ENCODE results near the gene GNG12. TPM values are rescaled to one million over a fixed set of nuclear protein-coding genes. Genes with fewer than 3 reads are reported as not detected.

The GNG12 gene
- total and polyA plus RNA-seq, 9 of the 15 experiments (the other 6 are each of a cell fraction or from before 2014, with no cell fraction given): 2.6 to 6.0 (median 4.1) TPM

DNA sequence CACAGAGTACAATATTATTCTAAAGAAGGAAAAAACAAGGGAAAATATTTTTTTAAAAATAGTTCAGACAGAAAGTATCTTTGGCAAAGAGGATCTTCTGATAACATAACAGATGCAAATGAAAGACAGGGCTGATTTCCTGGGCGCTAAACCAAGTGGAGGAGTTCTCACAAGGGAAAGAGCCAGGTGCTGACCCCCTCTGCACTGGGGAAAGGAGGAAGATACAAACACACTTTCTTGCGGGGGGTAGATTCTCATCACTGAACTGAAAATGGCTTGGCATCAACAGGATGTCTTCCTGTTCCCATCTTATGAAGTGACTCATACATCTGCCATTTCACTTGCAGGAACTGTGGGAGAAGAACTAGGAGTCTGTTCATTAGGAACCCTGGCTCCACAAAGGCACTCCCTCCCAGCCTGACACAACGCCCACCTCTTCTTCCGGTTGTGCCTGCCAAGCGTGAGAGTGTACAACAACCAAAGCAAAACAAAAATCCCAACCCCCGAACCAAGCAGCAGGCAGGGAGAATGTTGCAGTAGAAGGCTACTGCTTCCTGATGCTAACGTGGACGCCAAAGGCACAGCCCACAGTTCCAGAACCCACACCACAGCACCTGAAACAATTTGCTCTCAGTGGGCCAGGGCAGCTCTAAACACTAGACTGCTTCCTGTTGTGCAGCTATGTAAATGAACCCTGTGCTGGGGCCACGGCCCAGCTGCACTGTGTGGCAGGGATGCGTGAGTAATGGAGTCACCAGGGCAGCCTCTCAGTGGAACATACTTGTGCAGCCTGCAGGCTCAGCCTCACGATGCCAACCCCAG, 97.2 kb downstream of the GNG12 start:
- Histone ChIP-seq H4K20me1 (replicated peaks; ENCODE audit: control insufficient read depth, insufficient read depth, low read length) (no peaks in the 10 kb centered on the region), H3K27ac (ENCODE audit: extremely low read depth, low read depth, low read length) (peak overlapping the region; percentile 72), H3K4me3 (no peak overlapping the region), H3K9me1 (ENCODE audit: control insufficient read depth, insufficient read depth, low read length) (no peaks in the 10 kb centered on the region), H3K27me3 (ENCODE audit: control insufficient read depth in 2 of 2, insufficient read depth in 2 of 2, low read length in 2 of 2) (no peaks in the 10 kb centered on the region), H3K9ac (ENCODE audit: insufficient read depth in 1 of 2, low read depth in 2 of 2, low read length in 2 of 2) (peak overlapping the region; percentile 31 to 86), H3K79me2 (ENCODE audit: control insufficient read depth, insufficient read depth, low read length) (no peaks in the 10 kb centered on the region), H3K9me3 (replicated peaks; ENCODE audit: control insufficient read depth, insufficient read depth, low read depth, low read length) (no peaks in the 10 kb centered on the region), H3K36me3 (ENCODE audit: control insufficient read depth, insufficient read depth, low read length) (no peaks in the 10 kb centered on the region; the same call in 2 of the 3 replicates), H3K4me2 (ENCODE audit: insufficient read depth, low read length) (peak overlapping the region; percentile 61), H2AFZ (ENCODE audit: low read depth, low read length) (peak overlapping the region; percentile 94), H3K4me1 (replicated peaks in 1 of 2; ENCODE audit: control insufficient read depth in 2 of 2, insufficient read depth in 2 of 2, low read length in 2 of 2) (peaks cover 43 to 72% of the 10 kb centered on the region in 2 experiments)
- ATAC-seq: no peak
- WGBS (ENCODE audit: insufficient coverage, low coverage, missing lambda C conversion rate): 18% methylated on average over 11 of the region's 11 CpGs
- FAIRE-seq: peak; percentile 70
- ChIA-PET POLR2A (interaction anchor here (1.2 to 1.3 kb wide), 3 partner anchors 11 to 50 kb away, joined by 3 read pairs; no protein-coding TSS in a partner anchor), CTCF (ENCODE audit: low intra/inter-chr PET ratio) (no interaction called here)
- BruUV-seq (replicated peaks): no TSS peak
- intact Hi-C loops (cut with micrococcal nuclease) (no loop called here), in situ Hi-C loops (cut with MboI) (loop anchor here (5.0 kb wide), 1 partner anchor 39 kb away; no protein-coding TSS in a partner anchor)
- DNase-seq (ENCODE audit: extremely low read depth in 1 of 4, low spot score in 3 of 4): peak in 3 of 4 experiments; percentile 56 to 70 (median 66)
- TF ChIP-seq TEAD4 (IDR thresholded peaks at IDR 0.05; ENCODE audit: low read length): 0 out of 2 replicates have a peak, but pooled peaks have one; percentile 7
- TF ChIP-seq TEAD4 (CRISPR knock-in tag; IDR thresholded peaks at IDR 0.05; ENCODE audit: borderline replicate concordance): no peak
- no peak for TF ChIP-seq ZNF121 (CRISPR knock-in tag; conservative IDR thresholded peaks at IDR 0.05)
- 0 out of 2 replicates have a peak, but pooled peaks have one; percentile 66 for TF ChIP-seq DPF2 (IDR thresholded peaks at IDR 0.05)
- TF ChIP-seq ZSCAN29 (IDR thresholded peaks at IDR 0.05): no peak
- TF ChIP-seq NCOA2 (IDR thresholded peaks at IDR 0.05; ENCODE audit: partially characterized antibody in 2 of 2): no peak
- no peak for TF ChIP-seq CEBPB (tag; IDR thresholded peaks at IDR 0.05)
- 0 out of 2 replicates have a peak, but pooled peaks have one; percentile 28 for TF ChIP-seq ZEB2 (IDR thresholded peaks at IDR 0.05)
- TF ChIP-seq EGR1 (conservative IDR thresholded peaks at IDR 0.05): peak; percentile 80
- no peak for TF ChIP-seq RBM17 (IDR thresholded peaks at IDR 0.05; ENCODE audit: borderline replicate concordance, low read depth, low read length)
- TF ChIP-seq JUND (IDR thresholded peaks at IDR 0.05; ENCODE audit: borderline replicate concordance, low read depth, low read length): peak; percentile 70; the same call in 1 of the 2 replicates
- TF ChIP-seq JUND (tag; IDR thresholded peaks at IDR 0.05; ENCODE audit: borderline replicate concordance, low read depth, low read length): peak; percentile 69; the same call in 2 of the 3 replicates
- TF ChIP-seq ETV5 (CRISPR knock-in tag; IDR thresholded peaks at IDR 0.05; ENCODE audit: low read depth): peak; percentile 44; the same call in 1 of the 2 replicates
- no peak for TF ChIP-seq NR4A1 (CRISPR knock-in tag; IDR thresholded peaks at IDR 0.05)
- TF ChIP-seq NR4A1 (tag; IDR thresholded peaks at IDR 0.05): peak; percentile 79
- no peak for TF ChIP-seq ZBTB17 (CRISPR knock-in tag; IDR thresholded peaks at IDR 0.05)
- TF ChIP-seq, protein P1, sequence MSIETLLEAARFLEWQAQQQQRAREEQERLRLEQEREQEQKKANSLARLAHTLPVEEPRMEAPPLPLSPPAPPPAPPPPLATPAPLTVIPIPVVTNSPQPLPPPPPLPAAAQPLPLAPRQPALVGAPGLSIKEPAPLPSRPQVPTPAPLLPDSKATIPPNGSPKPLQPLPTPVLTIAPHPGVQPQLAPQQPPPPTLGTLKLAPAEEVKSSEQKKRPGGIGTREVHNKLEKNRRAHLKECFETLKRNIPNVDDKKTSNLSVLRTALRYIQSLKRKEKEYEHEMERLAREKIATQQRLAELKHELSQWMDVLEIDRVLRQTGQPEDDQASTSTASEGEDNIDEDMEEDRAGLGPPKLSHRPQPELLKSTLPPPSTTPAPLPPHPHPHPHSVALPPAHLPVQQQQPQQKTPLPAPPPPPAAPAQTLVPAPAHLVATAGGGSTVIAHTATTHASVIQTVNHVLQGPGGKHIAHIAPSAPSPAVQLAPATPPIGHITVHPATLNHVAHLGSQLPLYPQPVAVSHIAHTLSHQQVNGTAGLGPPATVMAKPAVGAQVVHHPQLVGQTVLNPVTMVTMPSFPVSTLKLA (conservative IDR thresholded peaks at IDR 0.05): 0 out of 4 replicates have a peak, but pooled peaks of 1 of the 2 experiments have one; percentile 1

Data from K562 (cell line).